M059J (cell line): ENCODE measurements around the gene VWA8. TPM values are rescaled to one million over a fixed set of nuclear protein-coding genes. Genes with fewer than 3 reads are reported as not detected.

ENCODE experiments used
- DNase-seq: peaks from one replicate; pipeline ENCODE4 v3.0.0-alpha.2; 2012; ENCODE audit warnings: low read depth
- total RNA-seq: library from RNA; depleted of rRNA; stranded (reverse); fragments of >200 nt; shearing (Covaris generic); gene quantifications from 2 replicates; pipeline ENCODE4 v1.2.3, GENCODE V29; 2014; rRNA removed

VWA8 gene
- total RNA-seq, 1 experiment from 2014 or later = 10.4 TPM

DNA sequence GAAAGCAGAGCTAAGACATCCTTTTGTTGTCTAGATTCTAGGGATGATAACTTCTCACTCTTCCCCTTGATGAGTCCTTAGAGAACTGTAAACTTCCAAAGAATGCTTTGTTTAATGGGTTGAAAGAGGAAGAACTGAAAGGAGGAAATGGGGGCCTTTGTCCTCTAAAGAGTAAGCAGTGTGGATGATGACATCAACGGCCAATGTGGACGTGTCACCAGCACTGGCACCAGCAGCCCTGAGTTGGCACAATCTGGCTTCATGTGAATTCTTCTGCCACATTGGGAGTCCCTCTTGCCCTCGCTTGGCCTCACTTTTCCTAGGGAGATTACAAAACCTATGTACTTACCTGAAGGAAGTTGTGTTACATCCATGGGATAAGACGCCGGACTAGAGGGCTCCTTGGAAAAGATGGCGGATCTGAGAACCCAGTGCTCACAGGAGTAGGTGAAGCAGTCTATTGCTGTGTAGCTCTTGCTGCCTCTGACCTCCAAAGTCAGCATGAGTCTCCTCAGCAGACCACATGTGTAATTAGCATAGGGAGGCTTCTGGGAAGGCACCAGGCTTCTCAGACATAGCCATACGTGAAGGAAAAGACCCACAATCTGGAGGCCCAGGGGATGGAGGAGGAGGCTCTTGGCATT lies 440.8 kb downstream of the VWA8 start:
- DNase-seq = no peak

Other genes with a start within 250 kb of the VWA8 start
- 3.4 and 5.0 TPM in 2 replicates for gene DGKH, start 87.5 kb upstream of the VWA8 start, total RNA-seq